ENCODE measurements around the gene PTAR1. TPM values are rescaled to one million over a fixed set of nuclear protein-coding genes. Genes with fewer than 3 reads are reported as not detected.

Gene PTAR1
- total RNA-seq, 1 experiment from 2014 or later: 43.5 TPM

DNA sequence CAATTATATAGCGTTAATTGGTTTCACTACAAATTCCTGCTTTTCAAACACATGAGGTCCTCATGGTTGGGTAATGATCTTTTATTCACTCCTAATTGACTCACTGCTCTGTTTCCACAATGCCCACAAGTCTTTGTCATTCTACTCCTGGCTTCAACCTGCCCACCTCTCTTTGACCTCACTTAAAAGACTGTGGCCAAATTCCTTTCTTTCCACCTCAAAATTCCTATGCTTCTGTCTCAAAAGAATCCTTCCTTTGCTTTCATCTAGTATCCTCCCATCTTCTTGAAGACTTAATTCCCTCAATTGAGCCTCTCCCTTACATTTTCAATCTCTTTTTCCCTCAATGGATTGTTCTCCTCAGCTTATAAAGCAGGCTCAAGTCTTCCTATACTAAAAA lies 92.5 kb downstream of the PTAR1 start:
- H3K27ac Mint-ChIP-seq (ENCODE audit: low read depth, unreplicated experiment): no peak overlapping the region
- DNase-seq (ENCODE audit: unreplicated experiment): no peak
- intact Hi-C loops (cut with micrococcal nuclease): no loop called here
- no peak overlapping the region for H3K4me3 Mint-ChIP-seq (ENCODE audit: unreplicated experiment)
- POLR2A ChIA-PET: no interaction called here
- H3K9me3 Mint-ChIP-seq (ENCODE audit: unreplicated experiment): no peaks in the 10 kb centered on the region
- TF ChIP-seq, protein P1, sequence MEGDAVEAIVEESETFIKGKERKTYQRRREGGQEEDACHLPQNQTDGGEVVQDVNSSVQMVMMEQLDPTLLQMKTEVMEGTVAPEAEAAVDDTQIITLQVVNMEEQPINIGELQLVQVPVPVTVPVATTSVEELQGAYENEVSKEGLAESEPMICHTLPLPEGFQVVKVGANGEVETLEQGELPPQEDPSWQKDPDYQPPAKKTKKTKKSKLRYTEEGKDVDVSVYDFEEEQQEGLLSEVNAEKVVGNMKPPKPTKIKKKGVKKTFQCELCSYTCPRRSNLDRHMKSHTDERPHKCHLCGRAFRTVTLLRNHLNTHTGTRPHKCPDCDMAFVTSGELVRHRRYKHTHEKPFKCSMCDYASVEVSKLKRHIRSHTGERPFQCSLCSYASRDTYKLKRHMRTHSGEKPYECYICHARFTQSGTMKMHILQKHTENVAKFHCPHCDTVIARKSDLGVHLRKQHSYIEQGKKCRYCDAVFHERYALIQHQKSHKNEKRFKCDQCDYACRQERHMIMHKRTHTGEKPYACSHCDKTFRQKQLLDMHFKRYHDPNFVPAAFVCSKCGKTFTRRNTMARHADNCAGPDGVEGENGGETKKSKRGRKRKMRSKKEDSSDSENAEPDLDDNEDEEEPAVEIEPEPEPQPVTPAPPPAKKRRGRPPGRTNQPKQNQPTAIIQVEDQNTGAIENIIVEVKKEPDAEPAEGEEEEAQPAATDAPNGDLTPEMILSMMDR (IDR thresholded peaks at IDR 0.05; ENCODE audit: unreplicated experiment): no peak
- no TSS peak for BruUV-seq (replicated peaks)
- CTCF ChIA-PET: no interaction called here
- H3K36me3 Mint-ChIP-seq (ENCODE audit: insufficient read depth, unreplicated experiment): no peaks in the 10 kb centered on the region
- H3K4me1 Mint-ChIP-seq (ENCODE audit: insufficient read depth, unreplicated experiment): no peaks in the 10 kb centered on the region
- peaks cover 21% of the 10 kb centered on the region for H3K27me3 Mint-ChIP-seq (ENCODE audit: insufficient read depth, unreplicated experiment)

DNA sequence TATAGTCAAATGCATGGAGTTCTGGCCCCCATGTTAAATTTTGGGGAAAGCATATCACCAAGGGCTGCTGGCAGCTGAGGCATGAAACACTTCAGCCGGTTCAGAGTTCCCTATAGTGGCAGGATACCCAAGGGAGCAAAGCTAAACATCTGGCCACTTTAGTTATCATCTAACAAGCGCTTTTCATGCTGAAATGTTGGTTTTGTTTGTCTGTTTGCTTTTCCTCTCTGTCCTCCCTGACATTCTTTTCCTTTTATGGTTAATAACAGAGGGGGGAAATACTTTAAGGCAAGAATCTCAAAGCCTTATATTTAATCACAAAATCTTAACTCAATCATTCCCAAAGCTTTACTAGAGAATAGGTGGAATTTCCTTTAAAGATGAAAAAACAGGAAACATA lies 99.5 kb downstream of the PTAR1 start:
- no TSS peak for BruUV-seq (replicated peaks)
- intact Hi-C loops (cut with micrococcal nuclease): no loop called here
- H3K4me3 Mint-ChIP-seq (ENCODE audit: unreplicated experiment): no peak overlapping the region
- H3K27me3 Mint-ChIP-seq (ENCODE audit: insufficient read depth, unreplicated experiment): peaks cover 52% of the 10 kb centered on the region
- TF ChIP-seq, protein P1 (IDR thresholded peaks at IDR 0.05; ENCODE audit: unreplicated experiment): no peak
- H3K36me3 Mint-ChIP-seq (ENCODE audit: insufficient read depth, unreplicated experiment): no peaks in the 10 kb centered on the region
- no peak overlapping the region for H3K27ac Mint-ChIP-seq (ENCODE audit: low read depth, unreplicated experiment)
- no peaks in the 10 kb centered on the region for H3K9me3 Mint-ChIP-seq (ENCODE audit: unreplicated experiment)
- CTCF ChIA-PET: interaction anchor here (0.6 to 1.3 kb wide), 3 partner anchors 12 to 437 kb away, joined by 3 to 4 read pairs (median 3); partner anchors contain the start of gene APBA1
- DNase-seq (ENCODE audit: unreplicated experiment): no peak
- POLR2A ChIA-PET: no interaction called here
- H3K4me1 Mint-ChIP-seq (ENCODE audit: insufficient read depth, unreplicated experiment): no peaks in the 10 kb centered on the region

Other genes starting within 250 kb of the PTAR1 start
- gene APBA1, start 87.6 kb downstream of the PTAR1 start, total RNA-seq (2022): 0.07 TPM in 2 replicates
- not detected in 2 replicates for gene CFAP95, start 60.8 kb upstream of the PTAR1 start, total RNA-seq (2022)

Data from MCF 10A (cell line).